HL-60 (cell line): ENCODE measurements around the gene CAMK1D.

Experiments
- DNase-seq, 2 experiments: peaks; one replicate each; pipeline ENCODE4 v3.0.0-alpha.2; 2010 to 2020; ENCODE audit warnings: low read depth in 1 of 2, low spot score in 1 of 2
- H3K27ac ChIP-seq: fragments of 250-450 bp; sonication (Bioruptor Pico); replicated peaks from 2 replicates; pipeline ENCODE4 v1.5.1; 2020; ENCODE audit warnings: mild to moderate bottlenecking, moderate library complexity
- H3K27me3 ChIP-seq: fragments of 250-450 bp; sonication (Bioruptor Pico); 2 replicates; pipeline ENCODE4 v1.5.1; 2021; ENCODE audit warnings: mild to moderate bottlenecking, moderate library complexity; ENCODE audit not compliant: insufficient read depth, poor library complexity, severe bottlenecking
- H3K4me3 ChIP-seq: replicated peaks from 2 replicates; pipeline ENCODE4 v1.5.1; 2011; ENCODE audit warnings: mild to moderate bottlenecking, control low read depth, low read length; ENCODE audit not compliant: insufficient read depth
- GABPA ChIP-seq: IDR thresholded peaks from 2 replicates; pipeline ENCODE4 v1.6.1; 2012; ENCODE audit warnings: low read depth
- POLR2AphosphoS5 ChIP-seq: IDR thresholded peaks from 2 replicates; pipeline ENCODE4 v1.6.1; 2012; ENCODE audit warnings: low read depth
- SPI1 ChIP-seq: IDR thresholded peaks from 2 replicates; pipeline ENCODE4 v1.6.1; 2012; ENCODE audit warnings: low read depth, mild to moderate bottlenecking, borderline replicate concordance
- TF ChIP-seq, protein P1 (sequence below): IDR thresholded peaks from one replicate; pipeline ENCODE4 v1.5.1; 2011; ENCODE audit warnings: low read length, control low read depth, inconsistent platforms; ENCODE audit not compliant: insufficient read depth
- TF ChIP-seq, protein P2 (sequence below): IDR thresholded peaks from 2 replicates; pipeline ENCODE4 v1.6.1; 2012; ENCODE audit warnings: low read depth; ENCODE audit not compliant: insufficient replicate concordance

CAMK1D gene

DNA sequence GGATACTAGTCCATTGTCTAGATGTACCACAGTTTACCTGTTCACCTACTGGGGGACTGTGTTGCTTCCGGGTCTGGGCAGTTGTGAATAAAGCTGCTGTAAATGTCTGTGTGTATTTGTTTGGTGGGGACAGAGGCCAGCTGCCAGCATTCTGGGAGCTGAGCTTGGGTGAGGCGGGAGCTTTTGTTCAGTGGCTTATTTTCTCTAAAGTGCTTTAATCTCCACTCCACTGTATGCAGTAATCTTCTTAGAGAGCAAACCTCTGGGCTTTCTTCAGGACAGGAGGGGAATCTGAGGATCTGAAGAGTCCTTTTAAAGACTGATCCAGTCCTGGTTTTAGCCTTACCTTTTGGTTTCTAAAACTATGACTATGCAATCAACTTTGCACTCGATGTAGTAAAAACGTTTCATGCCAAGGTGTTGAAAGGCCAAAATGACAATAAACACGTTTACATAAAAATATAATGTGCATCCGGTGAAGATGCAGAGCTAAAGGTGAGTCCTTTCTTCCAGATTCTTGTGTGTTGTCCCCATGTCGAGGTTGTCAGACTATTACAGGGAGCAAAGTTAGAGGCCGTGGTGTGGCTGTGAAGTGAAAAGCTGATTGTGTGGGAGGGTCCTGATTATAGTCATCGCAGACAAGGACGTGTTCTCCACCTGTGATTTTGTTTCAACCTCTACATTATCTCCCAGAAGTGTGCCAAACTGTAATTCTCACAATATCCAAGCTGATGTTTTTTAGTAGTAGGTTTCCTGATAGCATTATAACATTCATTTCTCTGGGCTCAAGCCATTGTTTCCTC is 279.8 kb downstream of the CAMK1D start:
- H3K27ac ChIP-seq = no peak overlapping the region
- no peaks in the 10 kb centered on the region for H3K27me3 ChIP-seq
- no peak overlapping the region for H3K4me3 ChIP-seq
- TF ChIP-seq GABPA (no peak), POLR2AphosphoS5 (no peak), SPI1 (no peak)
- TF ChIP-seq, protein P1, sequence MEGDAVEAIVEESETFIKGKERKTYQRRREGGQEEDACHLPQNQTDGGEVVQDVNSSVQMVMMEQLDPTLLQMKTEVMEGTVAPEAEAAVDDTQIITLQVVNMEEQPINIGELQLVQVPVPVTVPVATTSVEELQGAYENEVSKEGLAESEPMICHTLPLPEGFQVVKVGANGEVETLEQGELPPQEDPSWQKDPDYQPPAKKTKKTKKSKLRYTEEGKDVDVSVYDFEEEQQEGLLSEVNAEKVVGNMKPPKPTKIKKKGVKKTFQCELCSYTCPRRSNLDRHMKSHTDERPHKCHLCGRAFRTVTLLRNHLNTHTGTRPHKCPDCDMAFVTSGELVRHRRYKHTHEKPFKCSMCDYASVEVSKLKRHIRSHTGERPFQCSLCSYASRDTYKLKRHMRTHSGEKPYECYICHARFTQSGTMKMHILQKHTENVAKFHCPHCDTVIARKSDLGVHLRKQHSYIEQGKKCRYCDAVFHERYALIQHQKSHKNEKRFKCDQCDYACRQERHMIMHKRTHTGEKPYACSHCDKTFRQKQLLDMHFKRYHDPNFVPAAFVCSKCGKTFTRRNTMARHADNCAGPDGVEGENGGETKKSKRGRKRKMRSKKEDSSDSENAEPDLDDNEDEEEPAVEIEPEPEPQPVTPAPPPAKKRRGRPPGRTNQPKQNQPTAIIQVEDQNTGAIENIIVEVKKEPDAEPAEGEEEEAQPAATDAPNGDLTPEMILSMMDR = no peak
- TF ChIP-seq, protein P2, sequence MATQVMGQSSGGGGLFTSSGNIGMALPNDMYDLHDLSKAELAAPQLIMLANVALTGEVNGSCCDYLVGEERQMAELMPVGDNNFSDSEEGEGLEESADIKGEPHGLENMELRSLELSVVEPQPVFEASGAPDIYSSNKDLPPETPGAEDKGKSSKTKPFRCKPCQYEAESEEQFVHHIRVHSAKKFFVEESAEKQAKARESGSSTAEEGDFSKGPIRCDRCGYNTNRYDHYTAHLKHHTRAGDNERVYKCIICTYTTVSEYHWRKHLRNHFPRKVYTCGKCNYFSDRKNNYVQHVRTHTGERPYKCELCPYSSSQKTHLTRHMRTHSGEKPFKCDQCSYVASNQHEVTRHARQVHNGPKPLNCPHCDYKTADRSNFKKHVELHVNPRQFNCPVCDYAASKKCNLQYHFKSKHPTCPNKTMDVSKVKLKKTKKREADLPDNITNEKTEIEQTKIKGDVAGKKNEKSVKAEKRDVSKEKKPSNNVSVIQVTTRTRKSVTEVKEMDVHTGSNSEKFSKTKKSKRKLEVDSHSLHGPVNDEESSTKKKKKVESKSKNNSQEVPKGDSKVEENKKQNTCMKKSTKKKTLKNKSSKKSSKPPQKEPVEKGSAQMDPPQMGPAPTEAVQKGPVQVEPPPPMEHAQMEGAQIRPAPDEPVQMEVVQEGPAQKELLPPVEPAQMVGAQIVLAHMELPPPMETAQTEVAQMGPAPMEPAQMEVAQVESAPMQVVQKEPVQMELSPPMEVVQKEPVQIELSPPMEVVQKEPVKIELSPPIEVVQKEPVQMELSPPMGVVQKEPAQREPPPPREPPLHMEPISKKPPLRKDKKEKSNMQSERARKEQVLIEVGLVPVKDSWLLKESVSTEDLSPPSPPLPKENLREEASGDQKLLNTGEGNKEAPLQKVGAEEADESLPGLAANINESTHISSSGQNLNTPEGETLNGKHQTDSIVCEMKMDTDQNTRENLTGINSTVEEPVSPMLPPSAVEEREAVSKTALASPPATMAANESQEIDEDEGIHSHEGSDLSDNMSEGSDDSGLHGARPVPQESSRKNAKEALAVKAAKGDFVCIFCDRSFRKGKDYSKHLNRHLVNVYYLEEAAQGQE = no peak
- no peak for DNase-seq

DNA sequence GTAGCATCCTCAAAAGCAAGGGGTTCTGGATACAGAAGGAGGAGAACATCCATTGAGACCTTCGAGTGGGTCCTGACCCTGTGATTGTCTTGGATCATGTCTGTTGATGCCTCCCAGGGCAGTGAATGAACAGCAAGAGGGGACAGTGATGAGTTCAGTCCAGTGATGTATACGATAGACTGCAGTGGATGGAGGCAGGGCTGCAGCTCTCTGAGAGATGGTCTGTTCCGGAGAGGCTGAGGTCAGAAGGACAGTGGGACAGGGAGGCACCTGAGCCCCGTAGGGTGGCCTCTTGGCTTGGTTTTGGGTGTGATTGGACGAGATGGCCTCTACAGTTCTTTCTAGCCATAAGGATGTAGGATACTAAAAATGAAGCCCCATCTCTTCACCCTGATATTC is 280.4 kb downstream of the CAMK1D start:
- no peak for DNase-seq
- H3K27ac ChIP-seq = no peak overlapping the region
- H3K27me3 ChIP-seq = no peaks in the 10 kb centered on the region
- TF ChIP-seq, protein P1 = no peak
- TF ChIP-seq, protein P2 = no peak
- no peak for TF ChIP-seq POLR2AphosphoS5
- no peak overlapping the region for H3K4me3 ChIP-seq

DNA sequence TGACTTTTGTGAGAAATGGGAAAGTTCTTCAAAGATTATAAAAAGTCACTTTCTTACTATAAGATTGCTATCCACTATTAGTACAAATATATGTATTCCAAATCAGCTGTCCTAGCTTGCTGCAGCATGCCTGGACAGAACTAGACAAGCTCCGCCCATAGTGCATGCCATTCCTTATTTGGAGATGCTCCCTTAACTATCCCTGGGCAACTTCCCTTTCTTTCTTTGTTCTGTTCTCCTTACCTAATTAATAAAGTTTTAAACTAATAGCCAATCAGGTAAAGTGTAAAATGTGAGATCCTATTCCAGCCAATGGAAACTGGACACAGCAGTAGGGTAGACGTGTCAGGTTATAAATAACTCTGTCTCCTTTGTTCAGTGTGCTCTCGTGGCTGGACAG is 281.9 kb downstream of the CAMK1D start:
- Histone ChIP-seq H3K4me3 (no peak overlapping the region), H3K27me3 (no peaks in the 10 kb centered on the region), H3K27ac (no peak overlapping the region)
- no peak for DNase-seq
- TF ChIP-seq, protein P2 = no peak
- TF ChIP-seq GABPA (no peak), SPI1 (no peak), POLR2AphosphoS5 (no peak)
- TF ChIP-seq, protein P1 = no peak
